CD14-positive monocyte (primary cell): Measurements from ENCODE around the gene NTNG1. TPM values are rescaled to one million over a fixed set of nuclear protein-coding genes. Genes with fewer than 3 reads are reported as not detected.

ENCODE experiments used
- DNase-seq, 3 donors: peaks; one replicate each; pipeline ENCODE4 v3.0.0-alpha.2; 2011 to 2022
- H2AFZ ChIP-seq: 2 replicates; pipeline ENCODE4 v1.6.0; 2012; ENCODE audit warnings: mild to moderate bottlenecking, low read depth, low read length, inconsistent platforms; ENCODE audit not compliant: insufficient read depth, poor library complexity, severe bottlenecking
- H3K27ac ChIP-seq, 2 donors: 1 replicate in 1 of 2; 2 replicates in 1 of 2; pipeline ENCODE4 v1.5.1; 2012 to 2013; ENCODE audit warnings: low read length in 2 of 2, control low read depth in 1 of 2, inconsistent platforms in 1 of 2, low read depth in 1 of 2, mild to moderate bottlenecking in 1 of 2
- H3K27me3 ChIP-seq, 2 donors: one replicate each; pipeline versions ENCODE4 v1.6.0 to v1.6.1; 2011 to 2013; ENCODE audit warnings: low read length in 2 of 2; ENCODE audit not compliant: control insufficient read depth in 2 of 2, insufficient read depth in 2 of 2
- H3K36me3 ChIP-seq, 2 donors: replicated peaks in 1 of 2; 1 replicate in 1 of 2; 2 replicates in 1 of 2; pipeline versions ENCODE4 v1.5.1 to v1.6.1; 2012 to 2013; ENCODE audit warnings: low read length in 2 of 2, control low read depth in 1 of 2, inconsistent platforms in 1 of 2, mild to moderate bottlenecking in 1 of 2; ENCODE audit not compliant: insufficient read depth in 2 of 2, control insufficient read depth in 1 of 2
- H3K4me1 ChIP-seq, 2 donors: 1 replicate in 1 of 2; 2 replicates in 1 of 2; pipeline versions ENCODE4 v1.5.1 to v1.6.1; 2012 to 2013; ENCODE audit warnings: low read length in 2 of 2, control low read depth in 1 of 2, inconsistent platforms in 1 of 2, mild to moderate bottlenecking in 1 of 2, moderate library complexity in 1 of 2; ENCODE audit not compliant: insufficient read depth in 2 of 2, control insufficient read depth in 1 of 2
- H3K4me2 ChIP-seq: replicated peaks from 2 replicates; pipeline ENCODE3; 2012; ENCODE audit warnings: low read length, moderate library complexity, mild to moderate bottlenecking; ENCODE audit not compliant: poor library complexity, severe bottlenecking; ENCODE audit errors: extremely low read depth
- H3K4me3 ChIP-seq, 3 experiments: fragments of 200-600 bp in 1 of 3; sonication (generic) in 1 of 3; replicated peaks in 1 of 3; 1 replicate in 2 of 3; 2 replicates in 1 of 3; pipeline ENCODE4 v1.5.1; 2011 to 2013; ENCODE audit warnings: low read length in 3 of 3, mild to moderate bottlenecking in 3 of 3, control low read depth in 2 of 3, low read depth in 2 of 3, inconsistent platforms in 1 of 3, moderate library complexity in 1 of 3
- H3K79me2 ChIP-seq: 2 replicates; pipeline ENCODE4 v1.6.0; 2012; ENCODE audit warnings: mild to moderate bottlenecking, control low read depth, inconsistent platforms, low read length, moderate library complexity; ENCODE audit not compliant: insufficient read depth
- H3K9ac ChIP-seq: 2 replicates; pipeline ENCODE4 v1.6.0; 2017; ENCODE audit warnings: low read length, mild to moderate bottlenecking; ENCODE audit not compliant: insufficient read depth, poor library complexity, severe bottlenecking
- H3K9me3 ChIP-seq, 2 donors: replicated peaks in 1 of 2; 1 replicate in 1 of 2; 2 replicates in 1 of 2; pipeline versions ENCODE4 v1.5.1 to v1.6.1; 2012 to 2013; ENCODE audit warnings: low read length in 2 of 2, control low read depth in 1 of 2; ENCODE audit not compliant: control insufficient read depth in 1 of 2, insufficient read depth in 1 of 2
- H4K20me1 ChIP-seq: 2 replicates; pipeline ENCODE4 v1.6.0; 2012; ENCODE audit warnings: mild to moderate bottlenecking, low read length, control low read depth, moderate library complexity; ENCODE audit not compliant: insufficient read depth
- H3K27ac Mint-ChIP-seq, 7 donors: one replicate each; pipeline ENCODE4 v1.8.0; 2020; ENCODE audit warnings: mild to moderate bottlenecking in 7 of 7, mixed read lengths in 7 of 7, moderate library complexity in 6 of 7, inconsistent platforms in 2 of 7
- H3K27me3 Mint-ChIP-seq, 3 donors: one replicate each; pipeline ENCODE4 v1.8.0; 2021 to 2022; ENCODE audit warnings: low read depth in 3 of 3, mild to moderate bottlenecking in 3 of 3, mixed read lengths in 3 of 3, moderate library complexity in 3 of 3, inconsistent platforms in 1 of 3
- H3K36me3 Mint-ChIP-seq, 2 donors: one replicate each; pipeline ENCODE4 v1.8.0; 2020; ENCODE audit warnings: mixed read lengths in 2 of 2, inconsistent platforms in 1 of 2, mild to moderate bottlenecking in 1 of 2
- H3K4me1 Mint-ChIP-seq: one replicate; pipeline ENCODE4 v1.8.0; 2020; ENCODE audit warnings: mild to moderate bottlenecking, mixed read lengths
- H3K4me3 Mint-ChIP-seq, 2 donors: one replicate each; pipeline ENCODE4 v1.8.0; 2020; ENCODE audit warnings: mild to moderate bottlenecking in 2 of 2, mixed read lengths in 2 of 2, moderate library complexity in 1 of 2
- H3K9me3 Mint-ChIP-seq, 7 donors: one replicate each; pipeline ENCODE4 v1.8.0; 2020 to 2022; ENCODE audit warnings: mixed read lengths in 7 of 7, mild to moderate bottlenecking in 6 of 7, moderate library complexity in 6 of 7, inconsistent platforms in 2 of 7
- WGBS: methylation state at CpG from one replicate; pipeline ENCODE4 v1.1.5; 2013; ENCODE audit warnings: missing lambda C conversion rate; ENCODE audit not compliant: insufficient coverage; 5-methylcytosine and 5-hydroxymethylcytosine counted together
- intact Hi-C, 2 donors: fragments of 100-400 bp; cut with micrococcal nuclease; formaldehyde crosslinking; loops; one replicate each; pipeline versions ENCODE4 v1.15.0 to v1.15.1; 2023
- polyA plus RNA-seq, 3 donors: library from polyadenylated mRNA; depleted of rRNA in 1 of 3; unstranded in 2 of 3; stranded (reverse) in 1 of 3; fragments of 300-500 nt in 2 of 3; fragments of >200 nt in 1 of 3; fragmentation: Illumina TruSeq in 2 of 3; gene quantifications; 1 replicate in 2 of 3; 2 replicates in 1 of 3; pipeline ENCODE4 v1.2.3, GENCODE V29; 2012 to 2021
- TF ChIP-seq, protein P1 (sequence below): fragments of 200-600 bp; IDR thresholded peaks from one replicate; pipeline ENCODE4 v1.8.0; 2022; ENCODE audit warnings: antibody characterized with exemption, mild to moderate bottlenecking

The NTNG1 gene
- polyA plus RNA-seq, 3 donors: not detected

DNA sequence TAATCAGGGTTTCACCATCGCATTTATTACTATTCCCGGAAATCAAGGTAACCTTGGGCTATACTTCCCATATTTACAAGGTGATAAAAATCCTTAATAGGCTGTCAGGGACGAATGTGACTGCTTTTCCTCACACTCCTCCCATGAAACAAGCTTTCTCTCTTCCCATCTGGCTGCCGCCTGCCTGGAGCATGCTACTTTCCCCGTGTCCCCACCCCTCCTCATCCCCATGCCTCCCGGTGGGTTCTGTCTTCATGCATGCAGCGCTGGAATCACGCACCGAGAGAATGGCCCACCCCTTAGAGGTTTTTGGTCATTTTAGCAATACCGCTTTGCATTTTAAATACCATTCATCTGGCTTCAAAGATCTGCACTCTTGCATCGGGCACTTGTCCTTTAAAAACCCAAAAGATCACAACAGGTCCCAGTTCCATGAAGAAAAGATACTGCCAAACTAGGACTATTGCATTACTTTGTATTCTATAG lies 339.1 kb downstream of the NTNG1 start:
- intact Hi-C loops: no loop called here
- Histone ChIP-seq H3K4me1 (no peaks in the 10 kb centered on the region), H3K4me2 (no peak overlapping the region), H3K9ac (no peak overlapping the region), H3K79me2 (no peaks in the 10 kb centered on the region), H2AFZ (no peak overlapping the region), H3K4me3 (no peak overlapping the region), H3K36me3 (no peaks in the 10 kb centered on the region), H3K27me3 (peaks cover 21 to 35% of the 10 kb centered on the region in 2 donors), H3K9me3 (peaks cover 0 to 10% of the 10 kb centered on the region in 2 donors), H4K20me1 (no peaks in the 10 kb centered on the region), H3K27ac (no peak overlapping the region)
- Mint-ChIP-seq H3K4me3 (peak overlapping the region in 1 of 2 donors; percentile 63), H3K27me3 (peaks cover 14 to 32% (median 26%) of the 10 kb centered on the region in 3 donors), H3K36me3 (no peaks in the 10 kb centered on the region), H3K4me1 (peaks cover 5% of the 10 kb centered on the region), H3K27ac (no peak overlapping the region), H3K9me3 (peaks cover 0 to 3% (median 0%) of the 10 kb centered on the region in 7 donors)
- TF ChIP-seq, protein P1, sequence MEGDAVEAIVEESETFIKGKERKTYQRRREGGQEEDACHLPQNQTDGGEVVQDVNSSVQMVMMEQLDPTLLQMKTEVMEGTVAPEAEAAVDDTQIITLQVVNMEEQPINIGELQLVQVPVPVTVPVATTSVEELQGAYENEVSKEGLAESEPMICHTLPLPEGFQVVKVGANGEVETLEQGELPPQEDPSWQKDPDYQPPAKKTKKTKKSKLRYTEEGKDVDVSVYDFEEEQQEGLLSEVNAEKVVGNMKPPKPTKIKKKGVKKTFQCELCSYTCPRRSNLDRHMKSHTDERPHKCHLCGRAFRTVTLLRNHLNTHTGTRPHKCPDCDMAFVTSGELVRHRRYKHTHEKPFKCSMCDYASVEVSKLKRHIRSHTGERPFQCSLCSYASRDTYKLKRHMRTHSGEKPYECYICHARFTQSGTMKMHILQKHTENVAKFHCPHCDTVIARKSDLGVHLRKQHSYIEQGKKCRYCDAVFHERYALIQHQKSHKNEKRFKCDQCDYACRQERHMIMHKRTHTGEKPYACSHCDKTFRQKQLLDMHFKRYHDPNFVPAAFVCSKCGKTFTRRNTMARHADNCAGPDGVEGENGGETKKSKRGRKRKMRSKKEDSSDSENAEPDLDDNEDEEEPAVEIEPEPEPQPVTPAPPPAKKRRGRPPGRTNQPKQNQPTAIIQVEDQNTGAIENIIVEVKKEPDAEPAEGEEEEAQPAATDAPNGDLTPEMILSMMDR: no peak
- DNase-seq: no peak
- 91% methylated on average over 8 of the region's 11 CpGs for WGBS

DNA sequence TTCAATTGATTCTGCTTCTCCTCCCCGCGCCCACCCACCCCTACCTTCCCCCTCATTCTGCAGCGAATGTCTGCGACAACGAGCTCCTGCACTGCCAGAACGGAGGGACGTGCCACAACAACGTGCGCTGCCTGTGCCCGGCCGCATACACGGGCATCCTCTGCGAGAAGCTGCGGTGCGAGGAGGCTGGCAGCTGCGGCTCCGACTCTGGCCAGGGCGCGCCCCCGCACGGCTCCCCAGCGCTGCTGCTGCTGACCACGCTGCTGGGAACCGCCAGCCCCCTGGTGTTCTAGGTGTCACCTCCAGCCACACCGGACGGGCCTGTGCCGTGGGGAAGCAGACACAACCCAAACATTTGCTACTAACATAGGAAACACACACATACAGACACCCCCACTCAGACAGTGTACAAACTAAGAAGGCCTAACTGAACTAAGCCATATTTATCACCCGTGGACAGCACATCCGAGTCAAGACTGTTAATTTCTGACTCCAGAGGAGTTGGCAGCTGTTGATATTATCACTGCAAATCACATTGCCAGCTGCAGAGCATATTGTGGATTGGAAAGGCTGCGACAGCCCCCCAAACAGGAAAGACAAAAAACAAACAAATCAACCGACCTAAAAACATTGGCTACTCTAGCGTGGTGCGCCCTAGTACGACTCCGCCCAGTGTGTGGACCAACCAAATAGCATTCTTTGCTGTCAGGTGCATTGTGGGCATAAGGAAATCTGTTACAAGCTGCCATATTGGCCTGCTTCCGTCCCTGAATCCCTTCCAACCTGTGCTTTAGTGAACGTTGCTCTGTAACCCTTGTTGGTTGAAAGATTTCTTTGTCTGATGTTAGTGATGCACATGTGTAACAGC lies 339.9 kb downstream of the NTNG1 start:
- Histone ChIP-seq H3K79me2 (no peaks in the 10 kb centered on the region), H3K4me3 (no peak overlapping the region), H2AFZ (no peak overlapping the region), H3K4me2 (no peak overlapping the region), H3K9ac (no peak overlapping the region), H3K9me3 (peaks cover 0 to 10% of the 10 kb centered on the region in 2 donors), H3K27me3 (peaks cover 21 to 35% of the 10 kb centered on the region in 2 donors), H4K20me1 (no peaks in the 10 kb centered on the region), H3K4me1 (no peaks in the 10 kb centered on the region), H3K27ac (no peak overlapping the region), H3K36me3 (no peaks in the 10 kb centered on the region)
- Mint-ChIP-seq H3K27ac (no peak overlapping the region), H3K9me3 (peaks cover 0 to 3% (median 0%) of the 10 kb centered on the region in 7 donors), H3K27me3 (peaks cover 14 to 32% (median 23%) of the 10 kb centered on the region in 3 donors), H3K4me1 (peaks cover 5% of the 10 kb centered on the region), H3K4me3 (peak overlapping the region in 1 of 2 donors; percentile 63), H3K36me3 (no peaks in the 10 kb centered on the region)
- intact Hi-C loops: no loop called here
- WGBS: 16% methylated on average over 24 of the region's 37 CpGs
- no peak for DNase-seq
- TF ChIP-seq, protein P1: no peak
